ENCODE results near the gene FASN. TPM values are rescaled to one million over a fixed set of nuclear protein-coding genes. Genes with fewer than 3 reads are reported as not detected.

The FASN gene
- total RNA-seq, 1 donor from 2014 or later = 439 TPM

- peaks cover 4% of the 10 kb centered on the region for H3K9me3 Mint-ChIP-seq (ENCODE audit: unreplicated experiment)
- TF ChIP-seq, protein P1, sequence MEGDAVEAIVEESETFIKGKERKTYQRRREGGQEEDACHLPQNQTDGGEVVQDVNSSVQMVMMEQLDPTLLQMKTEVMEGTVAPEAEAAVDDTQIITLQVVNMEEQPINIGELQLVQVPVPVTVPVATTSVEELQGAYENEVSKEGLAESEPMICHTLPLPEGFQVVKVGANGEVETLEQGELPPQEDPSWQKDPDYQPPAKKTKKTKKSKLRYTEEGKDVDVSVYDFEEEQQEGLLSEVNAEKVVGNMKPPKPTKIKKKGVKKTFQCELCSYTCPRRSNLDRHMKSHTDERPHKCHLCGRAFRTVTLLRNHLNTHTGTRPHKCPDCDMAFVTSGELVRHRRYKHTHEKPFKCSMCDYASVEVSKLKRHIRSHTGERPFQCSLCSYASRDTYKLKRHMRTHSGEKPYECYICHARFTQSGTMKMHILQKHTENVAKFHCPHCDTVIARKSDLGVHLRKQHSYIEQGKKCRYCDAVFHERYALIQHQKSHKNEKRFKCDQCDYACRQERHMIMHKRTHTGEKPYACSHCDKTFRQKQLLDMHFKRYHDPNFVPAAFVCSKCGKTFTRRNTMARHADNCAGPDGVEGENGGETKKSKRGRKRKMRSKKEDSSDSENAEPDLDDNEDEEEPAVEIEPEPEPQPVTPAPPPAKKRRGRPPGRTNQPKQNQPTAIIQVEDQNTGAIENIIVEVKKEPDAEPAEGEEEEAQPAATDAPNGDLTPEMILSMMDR (IDR thresholded peaks at IDR 0.05; ENCODE audit: partially characterized antibody, unreplicated experiment) = no peak
- no peak overlapping the region for H3K4me3 Mint-ChIP-seq (ENCODE audit: unreplicated experiment)
- peaks cover 7% of the 10 kb centered on the region for H3K4me1 Mint-ChIP-seq (ENCODE audit: low read depth, unreplicated experiment)
- DNase-seq = no peak
- H3K36me3 Mint-ChIP-seq (ENCODE audit: unreplicated experiment) = no peaks in the 10 kb centered on the region
- H3K27ac Mint-ChIP-seq (ENCODE audit: unreplicated experiment) = peak overlapping the region; percentile 43
- peaks cover 8% of the 10 kb centered on the region for H3K27me3 Mint-ChIP-seq (ENCODE audit: unreplicated experiment)
Measured at GRCh38 chr17:82118168-82118814, 20.3 kb upstream of the FASN start.

GRCh38 chr17:82117139-82118090 lies 19.4 kb upstream of the FASN start:
- peaks cover 7% of the 10 kb centered on the region for H3K4me1 Mint-ChIP-seq (ENCODE audit: low read depth, unreplicated experiment)
- H3K9me3 Mint-ChIP-seq (ENCODE audit: unreplicated experiment) = peaks cover 2% of the 10 kb centered on the region
- H3K4me3 Mint-ChIP-seq (ENCODE audit: unreplicated experiment) = no peak overlapping the region
- H3K36me3 Mint-ChIP-seq (ENCODE audit: unreplicated experiment) = no peaks in the 10 kb centered on the region
- DNase-seq = no peak
- H3K27ac Mint-ChIP-seq (ENCODE audit: unreplicated experiment) = peak overlapping the region; percentile 43
- peaks cover 8% of the 10 kb centered on the region for H3K27me3 Mint-ChIP-seq (ENCODE audit: unreplicated experiment)
- TF ChIP-seq, protein P1 (IDR thresholded peaks at IDR 0.05; ENCODE audit: partially characterized antibody, unreplicated experiment) = no peak

- Mint-ChIP-seq H3K9me3 (ENCODE audit: unreplicated experiment) (peaks cover 4% of the 10 kb centered on the region), H3K27ac (ENCODE audit: unreplicated experiment) (no peak overlapping the region), H3K4me3 (ENCODE audit: unreplicated experiment) (no peak overlapping the region), H3K27me3 (ENCODE audit: unreplicated experiment) (peaks cover 8% of the 10 kb centered on the region), H3K4me1 (ENCODE audit: low read depth, unreplicated experiment) (peaks cover 7% of the 10 kb centered on the region), H3K36me3 (ENCODE audit: unreplicated experiment) (no peaks in the 10 kb centered on the region)
- DNase-seq = no peak
- TF ChIP-seq, protein P1 (IDR thresholded peaks at IDR 0.05; ENCODE audit: partially characterized antibody, unreplicated experiment) = no peak
Measured at GRCh38 chr17:82116246-82116645, 18.2 kb upstream of the FASN start.

- Mint-ChIP-seq H3K4me1 (ENCODE audit: low read depth, unreplicated experiment) (peaks cover 7% of the 10 kb centered on the region), H3K4me3 (ENCODE audit: unreplicated experiment) (no peak overlapping the region), H3K27ac (ENCODE audit: unreplicated experiment) (no peak overlapping the region), H3K36me3 (ENCODE audit: unreplicated experiment) (no peaks in the 10 kb centered on the region), H3K9me3 (ENCODE audit: unreplicated experiment) (peaks cover 4% of the 10 kb centered on the region), H3K27me3 (ENCODE audit: unreplicated experiment) (peaks cover 8% of the 10 kb centered on the region)
- TF ChIP-seq, protein P1 (IDR thresholded peaks at IDR 0.05; ENCODE audit: partially characterized antibody, unreplicated experiment) = no peak
- DNase-seq = no peak
Measured at GRCh38 chr17:82114872-82115271, 16.8 kb upstream of the FASN start.

GRCh38 chr17:82114447-82114846 lies 16.4 kb upstream of the FASN start:
- TF ChIP-seq, protein P1 (IDR thresholded peaks at IDR 0.05; ENCODE audit: partially characterized antibody, unreplicated experiment) = no peak
- no peak for DNase-seq
- H3K9me3 Mint-ChIP-seq (ENCODE audit: unreplicated experiment) = peaks cover 4% of the 10 kb centered on the region
- peaks cover 7% of the 10 kb centered on the region for H3K4me1 Mint-ChIP-seq (ENCODE audit: low read depth, unreplicated experiment)
- H3K36me3 Mint-ChIP-seq (ENCODE audit: unreplicated experiment) = no peaks in the 10 kb centered on the region
- peaks cover 8% of the 10 kb centered on the region for H3K27me3 Mint-ChIP-seq (ENCODE audit: unreplicated experiment)
- H3K4me3 Mint-ChIP-seq (ENCODE audit: unreplicated experiment) = no peak overlapping the region
- no peak overlapping the region for H3K27ac Mint-ChIP-seq (ENCODE audit: unreplicated experiment)
